Middle frontal gyrus (tissue), 1 donor: Measurements from ENCODE around the gene RABGAP1L.
"Not testable (repeated sequence)": the region's sequence is repeated elsewhere in the genome, so short reads cannot be mapped to it uniquely, and the experiment has no call there.

Experiments used
- DNase-seq: peaks from one replicate; pipeline ENCODE4 v3.0.0-alpha.2; 2015; ENCODE audit warnings: low spot score; ENCODE audit errors: extremely low spot score

The RABGAP1L gene

GRCh38 chr1:174848593-174849560, 689.6 kb downstream of the RABGAP1L start:
- not testable (repeated sequence) for DNase-seq

GRCh38 chr1:174850726-174851125, 691.4 kb downstream of the RABGAP1L start:
- no peak for DNase-seq

DNA sequence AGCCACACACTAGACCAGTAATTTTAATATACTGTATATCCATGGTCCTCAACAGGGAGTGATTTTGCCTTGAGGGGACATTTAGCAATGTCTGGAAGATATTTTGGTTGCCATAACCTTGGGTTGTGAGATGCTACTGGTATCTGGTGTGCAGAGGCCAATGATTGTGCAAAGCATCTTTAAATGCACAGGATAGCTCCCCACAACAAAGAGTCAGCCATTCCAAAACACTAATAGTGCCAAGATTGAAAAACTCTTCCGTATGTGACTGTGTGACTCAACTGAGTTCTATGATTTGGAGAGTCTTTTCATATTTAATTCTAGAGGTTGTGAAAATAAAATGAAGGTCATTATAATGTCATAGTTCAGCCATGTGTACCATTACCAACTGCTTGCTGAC, 699.0 kb downstream of the RABGAP1L start:
- no peak for DNase-seq

DNA sequence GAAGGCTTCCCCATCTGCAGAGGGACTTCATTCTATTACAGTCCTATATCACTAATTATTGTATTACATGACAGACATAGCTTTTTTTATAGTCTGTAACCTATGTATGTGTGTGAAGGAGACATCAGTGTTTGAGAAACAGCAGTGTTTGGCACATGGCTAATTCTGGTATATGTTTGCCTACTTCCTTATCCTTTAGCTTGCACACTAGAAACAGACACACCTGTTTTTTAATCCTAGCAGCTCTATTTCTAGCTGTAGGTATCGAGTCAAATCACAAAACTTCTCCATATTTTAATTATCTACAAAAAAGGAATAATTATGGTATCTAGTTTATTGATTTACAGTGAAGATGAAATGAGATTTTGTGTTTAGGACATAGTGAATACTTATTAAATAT, 711.0 kb downstream of the RABGAP1L start:
- DNase-seq: no peak

GRCh38 chr1:174871886-174872285, 712.6 kb downstream of the RABGAP1L start:
- DNase-seq: no peak

- DNase-seq: no peak
Observed at GRCh38 chr1:174872615-174873058, 713.3 kb downstream of the RABGAP1L start.

DNA sequence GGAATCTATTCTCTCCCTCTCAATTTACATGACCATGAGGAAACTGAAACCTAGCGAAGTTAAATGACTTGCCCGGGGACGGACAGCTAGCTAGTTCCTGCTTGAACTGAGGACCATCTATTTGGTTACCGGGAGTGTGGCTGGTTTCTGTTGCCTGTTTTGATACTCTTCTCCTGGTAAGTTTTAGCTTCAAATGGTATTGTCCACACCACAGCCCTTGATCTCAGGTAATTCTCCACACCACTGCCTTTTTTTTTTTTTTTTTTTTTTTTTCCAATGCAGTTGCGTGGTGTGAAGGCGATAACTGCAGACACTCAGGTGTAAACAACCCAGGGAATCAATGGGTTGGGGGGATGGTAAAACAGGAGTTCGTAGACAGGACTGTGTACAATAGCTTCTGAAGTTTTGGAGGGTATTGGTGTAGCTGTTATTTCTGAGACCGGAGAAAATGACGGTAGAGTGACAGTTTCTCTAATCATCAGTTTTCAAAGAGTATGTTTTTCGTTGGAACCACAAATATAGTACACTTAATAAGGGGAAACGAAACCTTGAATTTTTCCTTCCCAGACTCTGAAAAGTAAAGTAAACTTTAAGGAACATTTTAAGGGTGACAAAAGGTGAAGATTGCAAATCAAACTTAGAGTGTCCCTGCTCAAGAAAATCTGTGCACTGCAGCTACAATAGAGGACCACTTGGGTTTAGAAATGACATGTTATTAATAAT, 715.2 kb downstream of the RABGAP1L start:
- no peak for DNase-seq

DNA sequence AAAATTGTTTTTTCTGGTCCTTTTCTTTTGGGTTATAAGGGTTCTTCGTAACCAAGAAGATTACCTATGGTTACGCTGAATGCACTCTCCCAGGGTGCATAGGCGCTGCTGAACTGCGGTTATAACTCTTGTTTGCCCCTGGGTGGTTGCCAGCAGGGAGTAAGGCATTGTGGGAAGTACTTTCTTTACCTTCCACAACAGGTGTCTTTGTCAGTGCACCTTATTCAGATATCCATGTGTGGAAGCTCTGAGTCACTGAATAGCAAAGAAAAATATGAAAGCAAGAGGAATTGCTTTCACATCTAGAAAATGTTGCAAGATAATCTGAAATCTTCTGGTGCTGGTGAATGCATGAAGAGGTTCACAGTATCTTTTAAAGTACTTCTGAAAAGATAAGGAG, 716.0 kb downstream of the RABGAP1L start:
- no peak for DNase-seq

GRCh38 chr1:174877208-174877673, 717.9 kb downstream of the RABGAP1L start:
- DNase-seq: peak; percentile 7

- DNase-seq: no peak
Observed at GRCh38 chr1:174880171-174880570, 720.9 kb downstream of the RABGAP1L start.

DNA sequence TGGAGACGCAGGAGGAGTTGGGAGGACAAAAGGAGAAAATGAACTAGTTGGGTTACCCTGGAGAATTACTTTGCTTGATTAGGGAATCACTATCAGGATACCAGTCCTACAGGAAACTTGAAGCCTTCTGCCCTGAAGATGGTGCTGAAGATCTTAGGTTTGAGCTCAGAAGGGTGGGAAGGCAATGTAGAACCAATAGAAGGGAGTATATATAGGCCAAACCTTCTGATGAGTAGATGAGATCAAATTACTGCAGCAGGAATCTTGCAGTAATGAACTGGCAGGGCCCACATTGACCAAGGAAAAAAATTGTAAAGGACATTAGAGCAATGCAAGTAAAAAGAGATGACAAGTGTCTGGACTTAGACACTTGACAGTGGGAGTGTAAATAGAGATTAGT, 724.1 kb downstream of the RABGAP1L start:
- no peak for DNase-seq

GRCh38 chr1:174884038-174884437, 724.7 kb downstream of the RABGAP1L start:
- DNase-seq: peak; percentile 3

DNA sequence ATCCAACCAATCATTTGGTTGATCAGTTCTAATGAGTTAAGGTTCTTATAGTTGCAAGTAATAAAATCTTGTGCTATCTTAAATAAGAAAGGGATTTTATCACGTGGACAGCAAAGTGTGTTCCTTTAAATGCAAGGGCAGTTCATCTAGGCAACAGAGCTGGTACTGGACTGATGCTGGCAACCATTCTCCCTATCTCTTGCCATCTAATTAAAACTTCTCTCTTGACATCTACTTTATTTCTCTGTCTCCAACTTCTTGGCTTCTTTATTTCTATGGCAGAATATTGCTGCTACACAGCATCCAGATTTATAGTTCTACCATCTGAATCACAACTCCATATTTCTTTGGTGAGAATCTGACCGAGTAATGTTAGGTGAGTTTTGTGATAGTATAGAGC, 725.2 kb downstream of the RABGAP1L start:
- DNase-seq: no peak

DNA sequence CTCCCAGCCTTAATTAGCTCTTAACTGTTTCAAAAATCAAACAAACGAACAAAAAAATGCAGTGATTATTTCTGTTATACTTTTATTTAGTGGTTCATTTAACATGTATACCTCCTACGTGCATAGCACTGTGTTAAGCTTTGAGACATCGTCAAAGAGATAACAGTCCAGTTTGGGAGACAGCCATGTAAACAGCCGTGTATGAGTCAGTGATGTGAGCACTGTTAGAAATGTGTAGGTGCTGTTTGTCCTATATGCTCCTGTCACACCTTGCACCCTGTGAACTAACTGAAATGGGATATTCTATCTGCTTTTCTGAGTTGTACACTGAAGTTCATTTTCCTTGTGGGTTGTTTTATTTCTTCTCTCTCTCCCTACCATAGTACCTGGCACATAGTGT, 730.7 kb downstream of the RABGAP1L start:
- no peak for DNase-seq

- no peak for DNase-seq
Observed at GRCh38 chr1:174892016-174892415, 732.7 kb downstream of the RABGAP1L start.

DNA sequence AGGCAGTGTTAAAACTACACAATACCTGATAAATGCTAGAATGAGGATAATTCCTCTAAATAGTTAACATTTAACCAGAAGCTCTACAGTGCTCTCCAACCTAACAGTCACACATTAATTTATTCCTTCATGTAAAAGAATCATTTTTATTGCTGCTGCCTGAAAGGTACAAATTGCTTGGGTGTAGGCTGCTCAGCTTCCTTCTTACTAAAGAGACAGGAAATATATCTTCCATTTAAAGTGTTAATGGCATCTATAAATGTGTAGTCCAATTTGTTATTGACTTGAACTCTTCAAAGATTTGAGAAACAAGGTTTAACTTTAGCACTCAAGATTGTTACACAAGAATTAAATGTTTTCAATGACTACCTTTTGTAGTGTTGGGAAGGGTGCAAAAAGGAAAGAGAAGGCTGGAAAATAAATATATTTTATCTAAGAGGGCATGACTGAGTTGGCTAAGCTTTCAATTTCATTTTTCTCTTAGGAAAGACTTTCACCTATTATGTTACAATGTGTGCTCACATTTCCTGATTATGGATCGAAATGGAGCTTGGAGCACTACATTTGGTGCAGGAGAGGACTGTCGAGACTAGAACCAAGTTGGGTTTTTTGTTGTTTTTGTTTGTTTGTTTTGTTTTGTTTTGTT, 734.9 kb downstream of the RABGAP1L start:
- DNase-seq: no peak

DNA sequence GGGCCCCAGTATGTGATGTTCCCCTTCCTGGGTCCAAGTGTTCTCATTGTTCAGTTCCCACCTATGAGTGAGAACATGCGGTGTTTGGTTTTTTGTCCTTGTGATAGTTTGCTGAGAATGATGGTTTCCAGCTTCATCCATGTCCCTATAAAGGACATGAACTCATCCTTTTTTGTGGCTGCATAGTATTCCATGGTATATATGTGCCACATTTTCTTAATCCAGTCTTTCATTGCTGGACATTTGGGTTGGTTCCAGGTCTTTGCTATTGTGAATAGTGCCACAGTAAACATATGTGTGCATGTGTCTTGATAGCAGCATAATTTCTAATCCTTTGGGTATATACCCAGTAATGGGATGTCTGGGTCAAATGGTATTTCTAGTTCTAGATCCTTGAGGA, 736.3 kb downstream of the RABGAP1L start:
- not testable (repeated sequence) for DNase-seq

GRCh38 chr1:174898102-174898797, 738.9 kb downstream of the RABGAP1L start:
- DNase-seq: no peak

DNA sequence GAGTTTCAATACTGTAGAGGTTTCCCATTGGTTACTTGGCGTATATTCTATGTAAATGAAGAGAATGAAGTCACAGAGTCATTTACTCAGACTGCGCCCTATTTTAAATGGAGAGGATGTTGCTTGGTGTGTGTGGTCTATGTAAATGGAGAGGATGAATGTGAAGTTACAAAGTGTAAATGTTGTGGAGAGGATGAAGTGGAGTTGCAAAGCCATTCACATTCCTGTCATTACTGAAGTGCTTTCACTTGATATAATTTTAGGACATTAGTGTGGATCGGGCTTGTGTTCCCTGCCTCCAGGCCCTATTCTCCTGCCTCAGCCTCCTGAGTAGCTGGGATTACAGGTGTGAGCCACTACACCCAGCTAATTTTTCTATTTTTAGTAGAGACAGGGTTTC, 741.0 kb downstream of the RABGAP1L start:
- no peak for DNase-seq

GRCh38 chr1:174902531-174903099, 743.3 kb downstream of the RABGAP1L start:
- no peak for DNase-seq

DNA sequence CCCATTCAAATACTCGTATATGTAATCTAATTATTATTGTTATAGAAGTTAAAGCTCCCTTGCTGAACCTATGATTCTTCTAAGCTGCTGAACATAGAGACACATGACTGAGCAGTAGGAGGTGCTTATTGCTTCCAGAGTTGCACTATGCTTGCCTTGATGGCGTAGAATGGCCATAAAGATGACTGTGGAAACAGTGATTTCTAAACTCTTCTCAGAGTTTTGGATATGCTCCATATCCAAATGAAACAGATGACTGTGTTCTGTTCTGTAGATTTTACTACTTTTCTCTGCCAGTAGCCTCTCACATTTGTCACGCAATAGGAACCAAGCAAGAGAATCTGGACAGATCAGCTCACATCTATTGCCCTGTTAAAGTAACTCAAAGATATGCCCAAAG, 752.3 kb downstream of the RABGAP1L start:
- no peak for DNase-seq
